HCT116 (cell line): ENCODE measurements around the gene S100PBP. TPM values are rescaled to one million over a fixed set of nuclear protein-coding genes. Genes with fewer than 3 reads are reported as not detected.

Experiments used
- ATAC-seq: fragments of 200-7000 bp; cut with Tn5 transposase; 2 replicates; pipeline ENCODE4 v1.9.1; 2020; ENCODE audit warnings: mild to moderate bottlenecking, moderate library complexity
- BruUV-seq: library from RNA; stranded (reverse); fragments of 400-500 nt; replicated peaks from 2 replicates; lab custom pipeline; 2021; lab: Mats Ljungman, UMichigan
- CTCF ChIA-PET: fragments of 300-600 bp; sonication (Branson Sonifier 250); formaldehyde crosslinking; loops from one replicate; lab custom pipeline; 2021; ENCODE audit warnings: antibody characterized with exemption; lab: Charles Lee
- POLR2A ChIA-PET: fragments of 300-600, 350-600 bp; sonication (Branson Sonifier 250); formaldehyde crosslinking; loops from one replicate; lab custom pipeline; 2021; ENCODE audit warnings: antibody characterized with exemption; lab: Charles Lee
- RAD21 ChIA-PET, 2 experiments: fragments of 300-600 bp; sonication (Branson Sonifier 250); formaldehyde crosslinking; loops; one replicate each; lab custom pipeline; 2023; ENCODE audit warnings: low total read pairs in 2 of 2; ENCODE audit not compliant: uncharacterized antibody in 2 of 2, unreplicated experiment in 2 of 2, low non-redundant PET in 1 of 2; lab: Charles Lee
- DNase-seq: peaks from one replicate; pipeline ENCODE4 v3.0.0-alpha.2; 2010; ENCODE audit warnings: low read depth, low spot score
- H2AFZ ChIP-seq: fragments of 200-600 bp; shearing (Covaris generic), sonication (generic); 2 replicates; pipeline ENCODE4 v1.6.1; 2017; ENCODE audit warnings: low read depth, mixed run types, mixed read lengths, antibody characterized with exemption, low read length; ENCODE audit not compliant: poor library complexity, severe bottlenecking
- H3K27ac ChIP-seq: 2 replicates; pipeline ENCODE4 v1.5.1; 2012; ENCODE audit warnings: low read depth, low read length
- H3K27me3 ChIP-seq: fragments of 200-600 bp; sonication (generic); 2 replicates; pipeline ENCODE4 v1.6.1; 2016; ENCODE audit warnings: mixed run types, low read length, mixed read lengths; ENCODE audit not compliant: insufficient read depth
- H3K36me3 ChIP-seq, 2 experiments: fragments of 200-500 bp in 1 of 2; fragments of 200-600 bp in 1 of 2; sonication (Bioruptor generic) in 1 of 2; sonication (generic) in 1 of 2; 2 replicates each; pipeline versions ENCODE4 v1.5.1 to v1.6.1; 2014 to 2016; ENCODE audit warnings: low read length in 2 of 2, inconsistent platforms in 1 of 2, mixed read lengths in 1 of 2, mixed run types in 1 of 2; ENCODE audit not compliant: insufficient read depth in 2 of 2, control insufficient read depth in 1 of 2
- H3K4me1 ChIP-seq, 2 experiments: fragments of 200-600 bp in 1 of 2; sonication (generic) in 1 of 2; 2 replicates each; pipeline versions ENCODE4 v1.5.1 to v1.6.1; 2012 to 2017; ENCODE audit warnings: low read length in 2 of 2, inconsistent platforms in 1 of 2, mild to moderate bottlenecking in 1 of 2, mixed read lengths in 1 of 2, mixed run types in 1 of 2, moderate library complexity in 1 of 2; ENCODE audit not compliant: insufficient read depth in 2 of 2, control insufficient read depth in 1 of 2
- H3K4me2 ChIP-seq: fragments of 200-600 bp; sonication (generic); 2 replicates; pipeline ENCODE4 v1.6.1; 2017; ENCODE audit warnings: mixed run types, low read length, mixed read lengths
- H3K4me3 ChIP-seq, 2 experiments: fragments of 200-600 bp in 1 of 2; sonication (generic) in 1 of 2; replicated peaks in 1 of 2; 2 replicates each; pipeline ENCODE4 v1.5.1; 2011 to 2016; ENCODE audit warnings: low read length in 2 of 2, control low read depth in 1 of 2, low read depth in 1 of 2, mild to moderate bottlenecking in 1 of 2, mixed read lengths in 1 of 2, mixed run types in 1 of 2
- H3K79me2 ChIP-seq: fragments of 200-600 bp; sonication (generic); 2 replicates; pipeline ENCODE4 v1.6.1; 2017; ENCODE audit warnings: mild to moderate bottlenecking, mixed run types, low read length, moderate library complexity, mixed read lengths; ENCODE audit not compliant: insufficient read depth
- H3K9ac ChIP-seq: fragments of 200-600 bp; sonication (generic); 2 replicates; pipeline ENCODE4 v1.6.1; 2016; ENCODE audit warnings: low read length, mixed read lengths
- H3K9me2 ChIP-seq: fragments of 200-600 bp; sonication (generic), shearing (Covaris generic); 2 replicates; pipeline ENCODE4 v1.6.1; 2017; ENCODE audit warnings: mixed run types, mild to moderate bottlenecking, moderate library complexity; ENCODE audit not compliant: insufficient read depth
- H3K9me3 ChIP-seq, 2 experiments: fragments of 200-500 bp in 1 of 2; fragments of 200-600 bp in 1 of 2; sonication (Bioruptor generic) in 1 of 2; sonication (generic) in 1 of 2; 2 replicates each; pipeline ENCODE4 v1.6.1; 2014 to 2017; ENCODE audit warnings: low read length in 2 of 2, mixed read lengths in 2 of 2, inconsistent platforms in 1 of 2, low read depth in 1 of 2, mild to moderate bottlenecking in 1 of 2, mixed run types in 1 of 2, moderate library complexity in 1 of 2; ENCODE audit not compliant: control insufficient read depth in 1 of 2, insufficient read depth in 1 of 2
- H4K20me1 ChIP-seq: fragments of 200-600 bp; sonication (generic), shearing (Covaris generic); 2 replicates; pipeline ENCODE4 v1.6.1; 2017; ENCODE audit warnings: mixed run types, mild to moderate bottlenecking, moderate library complexity; ENCODE audit not compliant: insufficient read depth
- EGR1 ChIP-seq: IDR thresholded peaks from 2 replicates; pipeline ENCODE4 v1.6.1; 2012; ENCODE audit warnings: low read depth
- EZH2 ChIP-seq: fragments of 200-600 bp; sonication (generic); IDR thresholded peaks from 2 replicates; pipeline ENCODE4 v1.6.1; 2017; ENCODE audit warnings: antibody characterized with exemption, mixed run types
- FOSL1 ChIP-seq: IDR thresholded peaks from 2 replicates; pipeline ENCODE4 v1.6.1; 2012; ENCODE audit warnings: low read depth
- POLR2AphosphoS5 ChIP-seq: IDR thresholded peaks from 2 replicates; pipeline ENCODE4 v1.6.1; 2011; ENCODE audit warnings: mild to moderate bottlenecking, low read depth, low read length, moderate library complexity
- RAD21 ChIP-seq: IDR thresholded peaks from 2 replicates; pipeline ENCODE4 v1.6.1; 2012; ENCODE audit warnings: low read depth, mild to moderate bottlenecking
- SIN3A ChIP-seq: IDR thresholded peaks from 2 replicates; pipeline ENCODE4 v1.6.1; 2012; ENCODE audit warnings: low read depth
- SRF ChIP-seq: IDR thresholded peaks from 2 replicates; pipeline ENCODE4 v1.6.1; 2012; ENCODE audit warnings: low read depth
- intact Hi-C: fragments of 100-400 bp; cut with micrococcal nuclease; formaldehyde crosslinking; loops from 2 replicates; pipeline ENCODE4 v1.10.0; 2022
- total RNA-seq: library from RNA; stranded (reverse); gene quantifications from one replicate; pipeline ENCODE4 v1.2.1, GENCODE V29; 2021; ENCODE audit not compliant: unreplicated experiment
- TF ChIP-seq, protein P1 (sequence below): IDR thresholded peaks from 2 replicates; pipeline ENCODE4 v1.6.1; 2011; ENCODE audit warnings: mild to moderate bottlenecking, low read length, moderate library complexity; ENCODE audit not compliant: insufficient replicate concordance; ENCODE audit errors: extremely low read depth
- TF ChIP-seq, protein P2 (sequence below): IDR thresholded peaks from 2 replicates; pipeline ENCODE4 v1.6.1; 2012
- TF ChIP-seq, protein P3 (sequence below): IDR thresholded peaks from 2 replicates; pipeline ENCODE4 v1.6.1; 2012; ENCODE audit warnings: low read depth
- TF ChIP-seq, protein P4 (sequence below), 3 experiments: fragments of 200-600 bp in 1 of 3; sonication (generic) in 1 of 3; IDR thresholded peaks in 2 of 3; conservative IDR thresholded peaks in 1 of 3; 2 replicates each; pipeline ENCODE4 v1.5.1; 2012 to 2017; ENCODE audit warnings: low read depth in 2 of 3, low read length in 2 of 3, antibody characterized with exemption in 1 of 3, borderline replicate concordance in 1 of 3, control low read depth in 1 of 3, mild to moderate bottlenecking in 1 of 3, mixed read lengths in 1 of 3, mixed run types in 1 of 3, moderate library complexity in 1 of 3; ENCODE audit not compliant: insufficient read depth in 1 of 3

The S100PBP gene
- total RNA-seq, 1 experiment from 2014 or later = 38.2 TPM

DNA sequence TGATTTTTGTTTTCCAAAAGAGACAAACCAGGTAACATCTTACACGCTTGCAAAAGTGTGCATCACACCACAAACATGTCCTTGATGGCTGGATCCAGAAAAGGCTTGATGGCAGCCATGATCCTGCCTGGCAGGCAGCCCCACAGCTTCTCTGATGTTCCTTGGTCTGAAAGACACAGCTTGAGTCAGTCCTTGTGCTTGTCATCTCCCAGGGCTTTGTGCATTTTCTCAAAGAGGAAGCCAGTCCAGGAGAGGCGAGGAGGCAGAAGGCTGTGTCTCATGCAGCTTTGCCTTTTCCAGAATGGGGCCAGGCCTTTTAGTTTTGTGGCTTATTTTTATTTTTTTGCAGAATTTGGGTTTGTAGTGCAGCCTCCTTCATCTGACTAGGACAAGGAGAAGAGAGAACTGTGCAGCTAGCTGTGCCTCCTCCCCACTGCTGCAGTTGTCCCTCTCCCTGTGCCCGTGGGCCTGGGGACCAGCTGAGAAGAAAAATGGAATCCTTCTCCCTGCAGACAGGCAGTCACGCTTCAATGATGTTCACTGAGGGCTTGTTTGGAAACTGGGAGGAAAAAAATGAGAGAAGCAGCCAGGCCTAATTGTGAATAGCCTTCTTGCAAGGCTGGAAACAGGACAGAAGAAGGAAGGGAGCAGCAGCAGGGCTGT is 45.9 kb downstream of the S100PBP start:
- BruUV-seq = no TSS peak

More for the DNA sequence above, 45.9 kb downstream of the S100PBP start:
- Histone ChIP-seq H3K9me2 (no peaks in the 10 kb centered on the region), H3K79me2 (no peaks in the 10 kb centered on the region), H4K20me1 (no peaks in the 10 kb centered on the region), H3K9ac (no peak overlapping the region), H3K9me3 (no peaks in the 10 kb centered on the region), H3K36me3 (no peaks in the 10 kb centered on the region)
- RAD21 ChIA-PET = interaction anchor here in 1 of 2 experiments (0.6 kb wide), 1 partner anchor 174 kb away, joined by 3 read pairs; no protein-coding TSS in a partner anchor
- POLR2A ChIA-PET = no interaction called here
- TF ChIP-seq POLR2AphosphoS5 (no peak), SIN3A (no peak), EZH2 (no peak), RAD21 (no peak), EGR1 (no peak), SRF (no peak), FOSL1 (no peak)
- TF ChIP-seq, protein P1, sequence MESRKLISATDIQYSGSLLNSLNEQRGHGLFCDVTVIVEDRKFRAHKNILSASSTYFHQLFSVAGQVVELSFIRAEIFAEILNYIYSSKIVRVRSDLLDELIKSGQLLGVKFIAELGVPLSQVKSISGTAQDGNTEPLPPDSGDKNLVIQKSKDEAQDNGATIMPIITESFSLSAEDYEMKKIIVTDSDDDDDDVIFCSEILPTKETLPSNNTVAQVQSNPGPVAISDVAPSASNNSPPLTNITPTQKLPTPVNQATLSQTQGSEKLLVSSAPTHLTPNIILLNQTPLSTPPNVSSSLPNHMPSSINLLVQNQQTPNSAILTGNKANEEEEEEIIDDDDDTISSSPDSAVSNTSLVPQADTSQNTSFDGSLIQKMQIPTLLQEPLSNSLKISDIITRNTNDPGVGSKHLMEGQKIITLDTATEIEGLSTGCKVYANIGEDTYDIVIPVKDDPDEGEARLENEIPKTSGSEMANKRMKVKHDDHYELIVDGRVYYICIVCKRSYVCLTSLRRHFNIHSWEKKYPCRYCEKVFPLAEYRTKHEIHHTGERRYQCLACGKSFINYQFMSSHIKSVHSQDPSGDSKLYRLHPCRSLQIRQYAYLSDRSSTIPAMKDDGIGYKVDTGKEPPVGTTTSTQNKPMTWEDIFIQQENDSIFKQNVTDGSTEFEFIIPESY = no peak
- TF ChIP-seq, protein P2, sequence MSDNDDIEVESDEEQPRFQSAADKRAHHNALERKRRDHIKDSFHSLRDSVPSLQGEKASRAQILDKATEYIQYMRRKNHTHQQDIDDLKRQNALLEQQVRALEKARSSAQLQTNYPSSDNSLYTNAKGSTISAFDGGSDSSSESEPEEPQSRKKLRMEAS = no peak
- TF ChIP-seq, protein P3, sequence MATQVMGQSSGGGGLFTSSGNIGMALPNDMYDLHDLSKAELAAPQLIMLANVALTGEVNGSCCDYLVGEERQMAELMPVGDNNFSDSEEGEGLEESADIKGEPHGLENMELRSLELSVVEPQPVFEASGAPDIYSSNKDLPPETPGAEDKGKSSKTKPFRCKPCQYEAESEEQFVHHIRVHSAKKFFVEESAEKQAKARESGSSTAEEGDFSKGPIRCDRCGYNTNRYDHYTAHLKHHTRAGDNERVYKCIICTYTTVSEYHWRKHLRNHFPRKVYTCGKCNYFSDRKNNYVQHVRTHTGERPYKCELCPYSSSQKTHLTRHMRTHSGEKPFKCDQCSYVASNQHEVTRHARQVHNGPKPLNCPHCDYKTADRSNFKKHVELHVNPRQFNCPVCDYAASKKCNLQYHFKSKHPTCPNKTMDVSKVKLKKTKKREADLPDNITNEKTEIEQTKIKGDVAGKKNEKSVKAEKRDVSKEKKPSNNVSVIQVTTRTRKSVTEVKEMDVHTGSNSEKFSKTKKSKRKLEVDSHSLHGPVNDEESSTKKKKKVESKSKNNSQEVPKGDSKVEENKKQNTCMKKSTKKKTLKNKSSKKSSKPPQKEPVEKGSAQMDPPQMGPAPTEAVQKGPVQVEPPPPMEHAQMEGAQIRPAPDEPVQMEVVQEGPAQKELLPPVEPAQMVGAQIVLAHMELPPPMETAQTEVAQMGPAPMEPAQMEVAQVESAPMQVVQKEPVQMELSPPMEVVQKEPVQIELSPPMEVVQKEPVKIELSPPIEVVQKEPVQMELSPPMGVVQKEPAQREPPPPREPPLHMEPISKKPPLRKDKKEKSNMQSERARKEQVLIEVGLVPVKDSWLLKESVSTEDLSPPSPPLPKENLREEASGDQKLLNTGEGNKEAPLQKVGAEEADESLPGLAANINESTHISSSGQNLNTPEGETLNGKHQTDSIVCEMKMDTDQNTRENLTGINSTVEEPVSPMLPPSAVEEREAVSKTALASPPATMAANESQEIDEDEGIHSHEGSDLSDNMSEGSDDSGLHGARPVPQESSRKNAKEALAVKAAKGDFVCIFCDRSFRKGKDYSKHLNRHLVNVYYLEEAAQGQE = no peak
- TF ChIP-seq, protein P4, sequence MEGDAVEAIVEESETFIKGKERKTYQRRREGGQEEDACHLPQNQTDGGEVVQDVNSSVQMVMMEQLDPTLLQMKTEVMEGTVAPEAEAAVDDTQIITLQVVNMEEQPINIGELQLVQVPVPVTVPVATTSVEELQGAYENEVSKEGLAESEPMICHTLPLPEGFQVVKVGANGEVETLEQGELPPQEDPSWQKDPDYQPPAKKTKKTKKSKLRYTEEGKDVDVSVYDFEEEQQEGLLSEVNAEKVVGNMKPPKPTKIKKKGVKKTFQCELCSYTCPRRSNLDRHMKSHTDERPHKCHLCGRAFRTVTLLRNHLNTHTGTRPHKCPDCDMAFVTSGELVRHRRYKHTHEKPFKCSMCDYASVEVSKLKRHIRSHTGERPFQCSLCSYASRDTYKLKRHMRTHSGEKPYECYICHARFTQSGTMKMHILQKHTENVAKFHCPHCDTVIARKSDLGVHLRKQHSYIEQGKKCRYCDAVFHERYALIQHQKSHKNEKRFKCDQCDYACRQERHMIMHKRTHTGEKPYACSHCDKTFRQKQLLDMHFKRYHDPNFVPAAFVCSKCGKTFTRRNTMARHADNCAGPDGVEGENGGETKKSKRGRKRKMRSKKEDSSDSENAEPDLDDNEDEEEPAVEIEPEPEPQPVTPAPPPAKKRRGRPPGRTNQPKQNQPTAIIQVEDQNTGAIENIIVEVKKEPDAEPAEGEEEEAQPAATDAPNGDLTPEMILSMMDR (IDR thresholded peaks at IDR 0.05 in 2 of 3, conservative IDR thresholded peaks at IDR 0.05 in 1 of 3; ENCODE audit: borderline replicate concordance in 1 of 3, insufficient read depth in 1 of 3, low read depth in 2 of 3, low read length in 2 of 3) = no peak
- TF ChIP-seq, all 23 proteins: peak for 0
- ATAC-seq = no peak
- DNase-seq = no peak
- no peaks in the 10 kb centered on the region for H3K4me1 ChIP-seq
- H3K27me3 ChIP-seq = no peaks in the 10 kb centered on the region
- intact Hi-C loops = no loop called here
- H3K4me2 ChIP-seq = no peak overlapping the region
- CTCF ChIA-PET = no interaction called here
- H3K27ac ChIP-seq = no peak overlapping the region
- H2AFZ ChIP-seq = no peak overlapping the region
- H3K4me3 ChIP-seq = no peak overlapping the region
